WTC11 (cell line): ENCODE results near the gene STX12. TPM values are rescaled to one million over a fixed set of nuclear protein-coding genes. Genes with fewer than 3 reads are reported as not detected.

Experiments
- ATAC-seq: fragments of 200-7000 bp; cut with Tn5 transposase; 2 replicates; pipeline ENCODE4 v1.10.0; 2021; ENCODE audit warnings: mild to moderate bottlenecking, moderate library complexity
- CTCF ChIA-PET: fragments of 300-600 bp; sonication (Branson Sonifier 250); formaldehyde crosslinking; loops from one replicate; lab custom pipeline; 2021; ENCODE audit warnings: antibody characterized with exemption; lab: Charles Lee
- POLR2A ChIA-PET: fragments of 350-600 bp; sonication (Branson Sonifier 250); formaldehyde crosslinking; loops from one replicate; lab custom pipeline; 2021; ENCODE audit warnings: antibody characterized with exemption; lab: Charles Lee
- DNase-seq: peaks from one replicate; pipeline ENCODE4 v3.0.0; 2021; ENCODE audit warnings: low spot score
- H3K27ac Mint-ChIP-seq: 2 replicates; pipeline ENCODE4 v1.8.0; 2021; ENCODE audit warnings: mixed read lengths
- H3K27me3 Mint-ChIP-seq: 2 replicates; pipeline ENCODE4 v1.8.0; 2021; ENCODE audit warnings: low read depth, mild to moderate bottlenecking, moderate library complexity, mixed read lengths
- H3K36me3 Mint-ChIP-seq: 2 replicates; pipeline ENCODE4 v1.8.0; 2021; ENCODE audit warnings: mixed read lengths
- H3K4me1 Mint-ChIP-seq: 2 replicates; pipeline ENCODE4 v1.8.0; 2022; ENCODE audit warnings: mixed read lengths
- H3K4me3 Mint-ChIP-seq: 2 replicates; pipeline ENCODE4 v1.8.0; 2021; ENCODE audit warnings: mild to moderate bottlenecking, moderate library complexity, mixed read lengths
- H3K9me3 Mint-ChIP-seq: 2 replicates; pipeline ENCODE4 v1.8.0; 2021; ENCODE audit warnings: mixed read lengths
- ATF2 ChIP-seq: sonication (generic); formaldehyde crosslinking; IDR thresholded peaks from 2 replicates; pipeline ENCODE4 v1.8.1; 2022; ENCODE audit warnings: low read depth, missing genetic modification reagents, borderline replicate concordance
- CBFB ChIP-seq: sonication (generic); formaldehyde crosslinking; IDR thresholded peaks from 2 replicates; pipeline ENCODE4 v1.8.1; 2022; ENCODE audit warnings: mild to moderate bottlenecking, low read depth, missing genetic modification reagents
- ESRRA ChIP-seq: sonication (generic); formaldehyde crosslinking; IDR thresholded peaks from 2 replicates; pipeline ENCODE4 v1.8.1; 2022; ENCODE audit warnings: mild to moderate bottlenecking, missing genetic modification reagents, borderline replicate concordance
- FOXJ3 ChIP-seq: sonication (generic); formaldehyde crosslinking; IDR thresholded peaks from 2 replicates; pipeline ENCODE4 v1.9.0; 2021; ENCODE audit warnings: missing genetic modification reagents, mild to moderate bottlenecking, borderline replicate concordance
- FOXP1 ChIP-seq: sonication (generic); formaldehyde crosslinking; IDR thresholded peaks from 2 replicates; pipeline ENCODE4 v1.8.0; 2022; ENCODE audit warnings: missing genetic modification reagents, mild to moderate bottlenecking, moderate library complexity, borderline replicate concordance
- GRHL2 ChIP-seq: fragments of 250-450 bp; sonication (Bioruptor Pico); IDR thresholded peaks from 2 replicates; pipeline ENCODE4 v1.8.0; 2022; ENCODE audit warnings: mild to moderate bottlenecking, moderate library complexity; ENCODE audit not compliant: insufficient replicate concordance, severe bottlenecking
- NFATC4 ChIP-seq: fragments of 250-450 bp; sonication (Bioruptor Pico); IDR thresholded peaks from 2 replicates; pipeline ENCODE4 v1.9.0; 2021; ENCODE audit warnings: mild to moderate bottlenecking
- NFE2L1 ChIP-seq: sonication (generic); formaldehyde crosslinking; IDR thresholded peaks from 2 replicates; pipeline ENCODE4 v1.8.1; 2023; ENCODE audit warnings: missing genetic modification reagents
- NFYB ChIP-seq: sonication (generic); formaldehyde crosslinking; conservative IDR thresholded peaks from 2 replicates; pipeline ENCODE4 v1.8.0; 2022; ENCODE audit warnings: low read depth, missing genetic modification reagents
- NR3C1 ChIP-seq: sonication (generic); formaldehyde crosslinking; conservative IDR thresholded peaks from 2 replicates; pipeline ENCODE4 v1.8.1; 2023; ENCODE audit warnings: low read depth, mild to moderate bottlenecking, missing genetic modification reagents
- OVOL2 ChIP-seq: fragments of 250-450 bp; sonication (Bioruptor Pico); IDR thresholded peaks from 2 replicates; pipeline ENCODE4 v1.9.0; 2021; ENCODE audit warnings: mild to moderate bottlenecking, borderline replicate concordance
- PREB ChIP-seq: sonication (generic); formaldehyde crosslinking; IDR thresholded peaks from 2 replicates; pipeline ENCODE4 v1.8.1; 2022; ENCODE audit warnings: mild to moderate bottlenecking, missing genetic modification reagents, moderate library complexity, borderline replicate concordance
- ZBTB21 ChIP-seq: sonication (generic); formaldehyde crosslinking; IDR thresholded peaks from 2 replicates; pipeline ENCODE4 v1.8.1; 2023; ENCODE audit warnings: mild to moderate bottlenecking, missing genetic modification reagents, borderline replicate concordance
- ZNF396 ChIP-seq: fragments of 250-450 bp; sonication (Bioruptor Pico); IDR thresholded peaks from 2 replicates; pipeline ENCODE4 v1.8.0; 2021; ENCODE audit warnings: mild to moderate bottlenecking, moderate library complexity, borderline replicate concordance
- ZNF416 ChIP-seq: fragments of 250-450 bp; sonication (Bioruptor Pico); IDR thresholded peaks from 2 replicates; pipeline ENCODE4 v1.9.0; 2021; ENCODE audit warnings: mild to moderate bottlenecking, inconsistent platforms
- total RNA-seq: library from RNA; stranded (reverse); gene quantifications from 3 replicates; pipeline ENCODE4 v1.2.3, GENCODE V29; 2021
- TF ChIP-seq, protein P1 (sequence below): sonication (generic); formaldehyde crosslinking; IDR thresholded peaks from 2 replicates; pipeline ENCODE4 v1.8.1; 2022; ENCODE audit warnings: missing genetic modification reagents, borderline replicate concordance
- TF ChIP-seq, protein P2 (sequence below): sonication (generic); formaldehyde crosslinking; IDR thresholded peaks from 2 replicates; pipeline ENCODE4 v1.8.0; 2022; ENCODE audit warnings: mild to moderate bottlenecking, missing genetic modification reagents
- TF ChIP-seq, protein P3 (sequence below): sonication (generic); formaldehyde crosslinking; IDR thresholded peaks from 2 replicates; pipeline ENCODE4 v1.8.1; 2023; ENCODE audit warnings: mild to moderate bottlenecking, missing genetic modification reagents, moderate library complexity

Gene STX12
- total RNA-seq, 1 experiment from 2014 or later = 10.3 TPM

GRCh38 chr1:27762033-27762432 is 11.0 kb upstream of the STX12 start (continued):
- TF ChIP-seq ATF2 (CRISPR knock-in tag) = no peak
- TF ChIP-seq, protein P1, sequence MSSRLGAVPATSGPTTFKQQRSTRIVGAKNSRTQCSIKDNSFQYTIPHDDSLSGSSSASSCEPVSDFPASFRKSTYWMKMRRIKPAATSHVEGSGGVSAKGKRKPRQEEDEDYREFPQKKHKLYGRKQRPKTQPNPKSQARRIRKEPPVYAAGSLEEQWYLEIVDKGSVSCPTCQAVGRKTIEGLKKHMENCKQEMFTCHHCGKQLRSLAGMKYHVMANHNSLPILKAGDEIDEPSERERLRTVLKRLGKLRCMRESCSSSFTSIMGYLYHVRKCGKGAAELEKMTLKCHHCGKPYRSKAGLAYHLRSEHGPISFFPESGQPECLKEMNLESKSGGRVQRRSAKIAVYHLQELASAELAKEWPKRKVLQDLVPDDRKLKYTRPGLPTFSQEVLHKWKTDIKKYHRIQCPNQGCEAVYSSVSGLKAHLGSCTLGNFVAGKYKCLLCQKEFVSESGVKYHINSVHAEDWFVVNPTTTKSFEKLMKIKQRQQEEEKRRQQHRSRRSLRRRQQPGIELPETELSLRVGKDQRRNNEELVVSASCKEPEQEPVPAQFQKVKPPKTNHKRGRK (CRISPR knock-in tag) = no peak
- TF ChIP-seq PREB = no peak
- TF ChIP-seq FOXJ3 (CRISPR knock-in tag) = no peak
- TF ChIP-seq FOXP1 (CRISPR knock-in tag) = no peak

- H3K9me3 Mint-ChIP-seq = no peaks in the 10 kb centered on the region
- ATAC-seq = no peak
- peak overlapping the region; percentile 49; the same call in 1 of the 2 replicates for H3K27ac Mint-ChIP-seq
- H3K4me3 Mint-ChIP-seq = no peak overlapping the region
- H3K36me3 Mint-ChIP-seq = no peaks in the 10 kb centered on the region
- CTCF ChIA-PET = interaction anchor here (1.9 kb wide), 1 partner anchor 10 kb away, joined by 7 read pairs; the partner anchor contains the start of gene STX12
- no peaks in the 10 kb centered on the region for H3K27me3 Mint-ChIP-seq
- TF ChIP-seq ESRRA (CRISPR knock-in tag) (no peak), NFE2L1 (CRISPR knock-in tag) (no peak), NFYB (CRISPR knock-in tag) (no peak), OVOL2 (CRISPR knock-in tag) (no peak), GRHL2 (CRISPR knock-in tag) (no peak), ZNF396 (no peak), NFATC4 (no peak), ZBTB21 (no peak), ZNF416 (CRISPR knock-in tag) (no peak), NR3C1 (no peak), CBFB (no peak)
- TF ChIP-seq, protein P2, sequence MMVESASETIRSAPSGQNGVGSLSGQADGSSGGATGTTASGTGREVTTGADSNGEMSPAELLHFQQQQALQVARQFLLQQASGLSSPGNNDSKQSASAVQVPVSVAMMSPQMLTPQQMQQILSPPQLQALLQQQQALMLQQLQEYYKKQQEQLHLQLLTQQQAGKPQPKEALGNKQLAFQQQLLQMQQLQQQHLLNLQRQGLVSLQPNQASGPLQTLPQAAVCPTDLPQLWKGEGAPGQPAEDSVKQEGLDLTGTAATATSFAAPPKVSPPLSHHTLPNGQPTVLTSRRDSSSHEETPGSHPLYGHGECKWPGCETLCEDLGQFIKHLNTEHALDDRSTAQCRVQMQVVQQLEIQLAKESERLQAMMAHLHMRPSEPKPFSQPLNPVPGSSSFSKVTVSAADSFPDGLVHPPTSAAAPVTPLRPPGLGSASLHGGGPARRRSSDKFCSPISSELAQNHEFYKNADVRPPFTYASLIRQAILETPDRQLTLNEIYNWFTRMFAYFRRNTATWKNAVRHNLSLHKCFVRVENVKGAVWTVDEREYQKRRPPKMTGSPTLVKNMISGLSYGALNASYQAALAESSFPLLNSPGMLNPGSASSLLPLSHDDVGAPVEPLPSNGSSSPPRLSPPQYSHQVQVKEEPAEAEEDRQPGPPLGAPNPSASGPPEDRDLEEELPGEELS = no peak
- TF ChIP-seq, protein P3, sequence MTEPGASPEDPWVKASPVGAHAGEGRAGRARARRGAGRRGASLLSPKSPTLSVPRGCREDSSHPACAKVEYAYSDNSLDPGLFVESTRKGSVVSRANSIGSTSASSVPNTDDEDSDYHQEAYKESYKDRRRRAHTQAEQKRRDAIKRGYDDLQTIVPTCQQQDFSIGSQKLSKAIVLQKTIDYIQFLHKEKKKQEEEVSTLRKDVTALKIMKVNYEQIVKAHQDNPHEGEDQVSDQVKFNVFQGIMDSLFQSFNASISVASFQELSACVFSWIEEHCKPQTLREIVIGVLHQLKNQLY (CRISPR knock-in tag) = no peak
- TF ChIP-seq, protein P1 (CRISPR knock-in tag) = no peak
- TF ChIP-seq, all 79 proteins: peak for 0
- H3K4me1 Mint-ChIP-seq = no peaks in the 10 kb centered on the region
- POLR2A ChIA-PET = interaction anchor here (0.7 kb wide), 1 partner anchor 1990 kb away, joined by 3 read pairs; no protein-coding TSS in a partner anchor
- no peak for DNase-seq
Measured at GRCh38 chr1:27763358-27763757, 9.7 kb upstream of the STX12 start.
